Measurements from ENCODE around the gene CDS2.
"Not testable (repeated sequence)": the region's sequence is repeated elsewhere in the genome, so short reads cannot be mapped to it uniquely, and the experiment has no call there.

- TF ChIP-seq POLR2A, CTCF, EP300 (IDR thresholded peaks at IDR 0.05): not testable (repeated sequence)
Measured at GRCh38 chr20:5099909-5100308, 26.9 kb upstream of the CDS2 start.

Data from stomach (tissue), 4 donors.